Neutrophil (primary cell): ENCODE data around the gene DNAH10.

Experiments used
- H3K27ac ChIP-seq: fragments of 200-600 bp; sonication (generic); 2 replicates; pipeline ENCODE4 v1.5.1; 2016; ENCODE audit warnings: mild to moderate bottlenecking, moderate library complexity
- H3K27me3 ChIP-seq: fragments of 200-600 bp; sonication (generic); 2 replicates; pipeline ENCODE4 v1.6.0; 2016; ENCODE audit warnings: mild to moderate bottlenecking
- H3K36me3 ChIP-seq: fragments of 200-600 bp; sonication (generic); 2 replicates; pipeline ENCODE4 v1.5.1; 2017
- H3K4me1 ChIP-seq, 2 experiments: fragments of 200-600 bp in 1 of 2; sonication (generic) in 1 of 2; 1 replicate in 1 of 2; 2 replicates in 1 of 2; pipeline versions ENCODE4 v1.5.1 to v1.6.1; 2013 to 2016; ENCODE audit warnings: low read depth in 1 of 2, low read length in 1 of 2, mild to moderate bottlenecking in 1 of 2, moderate library complexity in 1 of 2; ENCODE audit not compliant: control insufficient read depth in 1 of 2, insufficient read depth in 1 of 2
- H3K4me3 ChIP-seq, 2 experiments: fragments of 200-600 bp in 1 of 2; sonication (generic) in 1 of 2; 1 replicate in 1 of 2; 2 replicates in 1 of 2; pipeline ENCODE4 v1.5.1; 2013 to 2016; ENCODE audit warnings: low read depth in 1 of 2, low read length in 1 of 2, mild to moderate bottlenecking in 1 of 2, moderate library complexity in 1 of 2
- H3K9me3 ChIP-seq: fragments of 200-600 bp; sonication (generic); 2 replicates; pipeline ENCODE4 v1.5.1; 2016
- CTCF ChIP-seq: fragments of 200-600 bp; sonication (generic); IDR thresholded peaks from 2 replicates; pipeline ENCODE4 v1.5.1; 2016; ENCODE audit warnings: antibody characterized with exemption

Gene DNAH10

DNA sequence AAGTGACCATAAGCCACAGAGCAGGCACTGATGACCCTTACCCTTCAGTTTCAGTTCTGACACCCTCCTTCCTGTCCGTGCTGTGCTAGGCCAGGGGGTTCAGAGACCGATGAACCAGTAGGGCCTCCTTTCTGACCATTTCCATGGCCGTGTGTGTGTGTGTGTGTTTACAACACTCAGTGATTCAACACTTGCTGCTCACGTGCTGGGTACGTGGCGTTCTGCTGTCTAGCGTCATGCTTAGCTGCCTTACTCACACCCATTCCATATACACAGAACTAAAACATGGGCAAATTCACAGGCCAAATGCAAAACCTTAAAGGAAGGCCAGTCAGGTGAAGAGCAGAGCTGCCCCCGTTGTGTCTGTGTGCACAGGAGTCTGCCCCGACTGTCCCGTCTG, 67.5 kb downstream of the DNAH10 start:
- Histone ChIP-seq H3K27ac (no peak overlapping the region), H3K9me3 (no peaks in the 10 kb centered on the region), H3K4me1 (no peaks in the 10 kb centered on the region), H3K27me3 (no peaks in the 10 kb centered on the region), H3K36me3 (no peaks in the 10 kb centered on the region), H3K4me3 (no peak overlapping the region)
- TF ChIP-seq CTCF: no peak

GRCh38 chr12:123830675-123831074, 68.6 kb downstream of the DNAH10 start:
- Histone ChIP-seq H3K4me3 (no peak overlapping the region), H3K9me3 (no peaks in the 10 kb centered on the region), H3K27me3 (no peaks in the 10 kb centered on the region), H3K36me3 (no peaks in the 10 kb centered on the region), H3K27ac (no peak overlapping the region), H3K4me1 (no peaks in the 10 kb centered on the region)
- no peak for TF ChIP-seq CTCF

DNA sequence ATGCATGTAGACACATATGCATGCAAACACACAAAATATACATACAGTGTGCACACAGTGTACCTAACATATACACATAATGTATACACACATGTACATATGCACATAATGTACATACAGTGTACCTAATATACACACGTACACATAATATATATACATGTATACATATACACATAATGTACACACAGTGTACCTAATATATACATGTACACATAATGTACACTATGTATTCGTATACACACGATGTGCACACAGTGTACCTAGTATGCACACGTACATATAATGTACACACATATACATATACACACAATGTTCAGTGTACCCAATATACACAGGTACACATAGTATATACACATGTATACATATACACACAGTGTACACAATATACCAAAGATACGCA, 70.0 kb downstream of the DNAH10 start:
- Histone ChIP-seq H3K4me3 (no peak overlapping the region), H3K4me1 (no peaks in the 10 kb centered on the region), H3K9me3 (no peaks in the 10 kb centered on the region), H3K36me3 (no peaks in the 10 kb centered on the region), H3K27me3 (no peaks in the 10 kb centered on the region), H3K27ac (no peak overlapping the region)
- TF ChIP-seq CTCF: no peak

GRCh38 chr12:123833830-123834229, 71.7 kb downstream of the DNAH10 start:
- Histone ChIP-seq H3K36me3 (no peaks in the 10 kb centered on the region), H3K27ac (no peak overlapping the region), H3K9me3 (no peaks in the 10 kb centered on the region), H3K27me3 (no peaks in the 10 kb centered on the region), H3K4me3 (no peak overlapping the region), H3K4me1 (no peaks in the 10 kb centered on the region)
- no peak for TF ChIP-seq CTCF

- TF ChIP-seq CTCF: no peak
- H3K4me1 ChIP-seq: no peaks in the 10 kb centered on the region
- no peaks in the 10 kb centered on the region for H3K27me3 ChIP-seq
- no peaks in the 10 kb centered on the region for H3K36me3 ChIP-seq
- no peak overlapping the region for H3K27ac ChIP-seq
- H3K9me3 ChIP-seq: no peaks in the 10 kb centered on the region
- H3K4me3 ChIP-seq: no peak overlapping the region
Measured at GRCh38 chr12:123834845-123835244, 72.7 kb downstream of the DNAH10 start.

DNA sequence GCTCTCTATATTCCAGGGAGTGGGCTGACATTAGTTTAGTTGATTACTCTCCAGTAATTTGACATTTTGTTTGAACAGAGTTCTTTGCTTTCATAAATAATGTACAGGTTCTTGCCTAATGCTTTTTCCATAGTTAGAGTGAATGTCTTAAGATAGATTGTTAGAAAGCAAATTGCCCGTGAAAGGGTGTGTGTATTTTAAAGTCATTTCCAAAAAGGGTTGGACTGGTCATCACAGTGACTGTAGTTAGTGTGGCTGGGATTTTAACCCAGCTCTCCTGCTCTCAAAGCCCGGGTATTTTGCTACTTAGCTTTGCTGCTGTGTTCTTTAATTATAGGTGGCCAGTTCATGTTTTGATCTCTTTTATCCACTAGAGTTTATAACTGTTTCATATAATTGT, 74.2 kb downstream of the DNAH10 start:
- Histone ChIP-seq H3K27me3 (no peaks in the 10 kb centered on the region), H3K4me3 (no peak overlapping the region), H3K27ac (no peak overlapping the region), H3K36me3 (no peaks in the 10 kb centered on the region), H3K9me3 (no peaks in the 10 kb centered on the region), H3K4me1 (no peaks in the 10 kb centered on the region)
- TF ChIP-seq CTCF: no peak
